Fibroblast of villous mesenchyme (primary cell): ENCODE measurements around the gene LIPC. TPM values are rescaled to one million over a fixed set of nuclear protein-coding genes. Genes with fewer than 3 reads are reported as not detected.

ENCODE experiments used
- DNase-seq: peaks from one replicate; pipeline ENCODE4 v3.0.0-alpha.2; 2010; ENCODE audit warnings: low read depth
- H3K4me3 ChIP-seq: 2 replicates; pipeline ENCODE4 v1.5.1; 2011; ENCODE audit warnings: low read depth, mild to moderate bottlenecking, low read length
- total RNA-seq: library from RNA; depleted of rRNA; stranded (reverse); fragments of >200 nt; gene quantifications from 2 replicates; pipeline ENCODE4 v1.2.3, GENCODE V29; 2012
- TF ChIP-seq, protein P1 (sequence below): IDR thresholded peaks from 2 replicates; pipeline ENCODE4 v1.5.1; 2012; ENCODE audit warnings: low read depth, mild to moderate bottlenecking, low read length; ENCODE audit not compliant: insufficient read depth

LIPC gene
- total RNA-seq, 1 donor: 0.86 TPM

DNA sequence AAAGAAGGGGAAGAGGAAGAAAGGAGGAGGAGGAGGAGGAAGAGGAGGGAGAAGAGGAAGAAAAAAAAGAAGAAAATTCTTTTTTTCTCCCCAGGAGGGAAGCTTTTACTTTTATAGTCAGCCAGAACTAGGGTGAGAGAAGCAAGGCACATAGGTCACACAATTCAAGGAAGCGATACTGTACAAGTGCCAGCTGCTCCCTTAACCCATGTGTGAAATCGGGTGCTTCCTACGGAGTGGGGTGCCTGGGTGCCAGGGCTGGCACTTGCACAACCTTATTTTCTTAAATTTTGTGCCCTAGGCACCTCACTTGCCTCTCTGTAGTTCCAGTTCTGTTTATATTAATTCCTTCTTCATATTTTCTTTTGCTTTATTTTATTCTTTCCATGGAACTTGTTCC, 150.4 kb downstream of the LIPC start:
- H3K4me3 ChIP-seq: no peak overlapping the region
- DNase-seq: no peak
- TF ChIP-seq, protein P1, sequence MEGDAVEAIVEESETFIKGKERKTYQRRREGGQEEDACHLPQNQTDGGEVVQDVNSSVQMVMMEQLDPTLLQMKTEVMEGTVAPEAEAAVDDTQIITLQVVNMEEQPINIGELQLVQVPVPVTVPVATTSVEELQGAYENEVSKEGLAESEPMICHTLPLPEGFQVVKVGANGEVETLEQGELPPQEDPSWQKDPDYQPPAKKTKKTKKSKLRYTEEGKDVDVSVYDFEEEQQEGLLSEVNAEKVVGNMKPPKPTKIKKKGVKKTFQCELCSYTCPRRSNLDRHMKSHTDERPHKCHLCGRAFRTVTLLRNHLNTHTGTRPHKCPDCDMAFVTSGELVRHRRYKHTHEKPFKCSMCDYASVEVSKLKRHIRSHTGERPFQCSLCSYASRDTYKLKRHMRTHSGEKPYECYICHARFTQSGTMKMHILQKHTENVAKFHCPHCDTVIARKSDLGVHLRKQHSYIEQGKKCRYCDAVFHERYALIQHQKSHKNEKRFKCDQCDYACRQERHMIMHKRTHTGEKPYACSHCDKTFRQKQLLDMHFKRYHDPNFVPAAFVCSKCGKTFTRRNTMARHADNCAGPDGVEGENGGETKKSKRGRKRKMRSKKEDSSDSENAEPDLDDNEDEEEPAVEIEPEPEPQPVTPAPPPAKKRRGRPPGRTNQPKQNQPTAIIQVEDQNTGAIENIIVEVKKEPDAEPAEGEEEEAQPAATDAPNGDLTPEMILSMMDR: no peak

DNA sequence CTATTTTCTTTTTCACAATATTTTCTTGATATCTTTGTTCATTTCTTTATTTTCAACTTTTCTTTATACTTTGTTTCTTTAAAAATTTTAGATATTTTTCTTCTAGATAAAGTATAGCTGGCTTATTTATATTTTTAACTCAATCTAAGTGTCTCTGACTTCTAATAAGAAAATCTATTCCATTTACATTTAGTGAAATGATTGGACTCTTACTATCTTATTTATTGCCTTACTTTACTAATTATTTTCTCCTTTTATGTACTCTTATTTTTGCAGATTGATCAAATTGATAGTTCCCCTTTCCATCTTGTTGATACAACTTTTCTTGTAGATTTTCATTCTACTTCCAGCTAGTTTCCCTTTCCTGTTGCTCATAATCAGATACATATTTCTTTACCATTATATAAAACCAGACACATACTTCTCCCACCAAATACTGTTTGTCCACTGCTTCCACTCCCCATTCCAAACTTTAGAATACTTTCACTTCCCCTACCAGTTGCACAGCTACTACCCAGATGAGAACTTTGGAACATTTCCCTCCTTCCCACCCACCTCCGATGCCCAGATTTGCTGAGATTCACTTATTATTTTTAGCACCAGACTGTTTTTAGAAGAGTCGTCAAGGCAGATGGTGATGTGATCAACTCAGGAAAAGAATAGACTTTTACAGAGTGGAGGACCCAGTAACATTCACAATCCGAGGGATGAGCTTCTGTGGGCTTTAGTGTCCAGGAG, 151.5 kb downstream of the LIPC start:
- no peak overlapping the region for H3K4me3 ChIP-seq
- TF ChIP-seq, protein P1: no peak
- no peak for DNase-seq

DNA sequence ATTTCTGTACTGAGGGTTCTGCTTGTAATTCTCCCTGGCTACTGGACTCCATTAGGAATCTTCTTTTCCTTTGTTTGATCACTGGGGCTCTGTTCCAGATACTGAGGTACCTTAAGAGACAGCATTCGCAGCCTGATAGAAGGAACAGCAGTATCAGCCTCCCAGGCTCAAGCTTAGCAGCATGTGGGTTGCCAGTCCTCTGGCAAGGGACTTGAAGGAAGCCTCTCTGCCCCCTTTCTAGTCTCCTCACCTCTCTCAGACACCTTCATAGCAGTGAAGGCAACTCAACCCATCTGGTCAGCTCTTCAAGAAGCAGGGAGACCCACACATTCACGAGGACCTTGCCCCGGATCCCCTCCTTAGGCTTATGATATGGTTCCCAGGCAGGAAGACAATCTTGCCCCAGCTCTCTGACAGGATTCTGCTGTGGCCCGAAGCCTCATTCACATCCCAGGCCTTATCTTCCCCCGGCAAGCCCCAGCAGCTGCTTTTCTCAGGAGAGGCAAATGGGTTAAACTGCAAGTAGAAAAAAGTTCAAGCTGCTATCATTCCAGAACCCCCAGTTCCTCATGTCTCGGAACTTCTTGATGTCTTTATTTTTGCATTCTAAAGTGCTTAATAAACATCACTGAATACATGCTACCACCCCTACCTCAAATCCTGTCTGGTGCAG, 153.1 kb downstream of the LIPC start:
- no peak overlapping the region for H3K4me3 ChIP-seq
- no peak for DNase-seq
- TF ChIP-seq, protein P1: no peak

DNA sequence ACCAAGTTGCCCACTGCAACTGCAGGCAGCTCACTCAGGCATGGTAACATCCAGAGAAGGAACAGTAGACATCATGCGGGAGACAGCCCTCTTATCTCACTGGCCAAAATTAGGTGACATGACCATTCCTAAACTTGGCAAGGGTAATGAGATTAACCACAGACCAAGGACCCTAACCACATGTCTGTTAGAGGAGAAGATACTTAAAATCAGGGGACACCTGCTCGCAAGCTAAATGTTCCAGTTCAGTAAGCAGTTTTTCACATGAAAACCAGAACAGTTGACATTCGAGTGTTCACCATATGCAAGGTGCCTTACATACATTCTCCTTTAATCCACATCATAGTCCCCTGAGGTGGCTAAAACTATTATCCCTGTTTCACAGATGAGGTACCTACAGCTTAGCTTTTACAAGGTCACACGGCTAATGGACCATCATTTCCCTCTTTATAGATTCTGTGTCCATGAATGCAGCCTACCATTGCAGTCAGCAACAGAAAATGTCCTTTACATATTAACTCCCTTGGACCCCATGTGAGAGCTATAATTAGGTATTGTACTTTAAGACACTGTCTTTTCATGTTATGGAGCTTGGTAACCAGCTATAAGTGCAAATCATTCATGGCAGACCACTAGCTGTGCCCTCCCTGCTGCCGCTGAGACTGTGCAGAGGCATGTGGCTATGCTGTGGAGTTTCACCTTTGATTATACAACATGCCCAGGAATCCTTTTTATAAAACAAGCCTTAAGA, 154.1 kb downstream of the LIPC start:
- H3K4me3 ChIP-seq: no peak overlapping the region
- TF ChIP-seq, protein P1: no peak
- DNase-seq: no peak

DNA sequence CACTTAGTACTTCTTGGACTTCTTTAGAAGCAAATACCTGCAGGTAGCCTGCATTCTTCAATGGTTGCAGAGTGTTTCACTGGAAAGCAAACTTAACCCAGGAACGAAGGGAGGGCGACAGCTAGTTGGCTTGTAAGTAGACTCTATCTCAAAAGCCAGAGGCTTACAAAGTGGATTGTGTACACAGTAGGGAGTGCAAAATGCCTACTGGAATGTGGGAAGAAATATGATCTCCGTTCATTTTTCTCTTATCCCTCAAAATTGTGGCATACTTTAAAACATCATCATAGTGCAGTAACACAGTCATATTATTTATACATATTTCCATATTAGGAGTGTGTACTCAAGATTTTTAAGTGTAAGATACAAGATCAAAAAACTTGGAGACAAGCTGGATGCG, 155.7 kb downstream of the LIPC start:
- no peak overlapping the region for H3K4me3 ChIP-seq
- DNase-seq: no peak
- TF ChIP-seq, protein P1: no peak

DNA sequence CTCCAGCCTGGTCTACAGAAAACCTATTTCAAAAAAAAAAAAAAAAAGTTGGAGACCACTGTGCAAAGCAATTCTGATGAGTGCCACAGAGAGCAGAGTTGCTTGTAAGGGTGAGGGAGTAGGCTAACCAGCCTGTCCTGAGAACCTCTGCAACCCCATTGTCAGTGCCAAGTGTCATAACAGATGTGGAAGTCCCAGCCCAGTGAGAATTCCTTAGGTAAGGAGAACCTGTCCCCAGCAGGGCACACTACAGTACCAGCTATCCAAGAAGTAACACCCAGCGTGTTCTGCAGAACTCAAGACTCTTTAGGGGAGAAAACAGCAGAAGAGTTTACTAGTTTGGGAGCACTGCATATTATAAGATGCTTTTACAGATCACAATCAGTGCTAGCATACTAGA, 156.3 kb downstream of the LIPC start:
- H3K4me3 ChIP-seq: no peak overlapping the region
- TF ChIP-seq, protein P1: no peak

More for the DNA sequence above, 156.3 kb downstream of the LIPC start:
- no peak for DNase-seq
